ELR (cell line): Measurements from ENCODE around the gene NUDCD2.
A peak's percentile ranks its signal among the peaks of the same experiment; 100 is the strongest.

Experiments
- DNase-seq: peaks from one replicate; pipeline ENCODE4 v3.0.0-alpha.2; 2015; ENCODE audit warnings: low read depth

NUDCD2 gene

GRCh38 chr5:163459819-163460561 lies at the start of gene NUDCD2:
Gene NUDCD2 (minus strand): TSS chr5:163460102. CDS start chr5:163460050, 52 bp downstream.
- peak; percentile 99 for DNase-seq

- peak; percentile 29 for DNase-seq
These were observed 49.5 kb upstream of the NUDCD2 start for GRCh38 chr5:163509291-163509951.

GRCh38 chr5:163508753-163509152 lies 48.9 kb upstream of the NUDCD2 start:
- no peak for DNase-seq

GRCh38 chr5:163506726-163507125 lies 46.8 kb upstream of the NUDCD2 start:
- peak; percentile 74 for DNase-seq

GRCh38 chr5:163506095-163506457 lies 46.2 kb upstream of the NUDCD2 start:
- peak; percentile 43 for DNase-seq

GRCh38 chr5:163505368-163506094 lies 45.6 kb upstream of the NUDCD2 start, which contains the start of gene MAT2B:
Gene MAT2B (plus strand): TSS chr5:163505619. CDS start chr5:163505687, 68 bp downstream.
- peak; percentile 96 for DNase-seq

GRCh38 chr5:163505049-163505367 lies 45.1 kb upstream of the NUDCD2 start:
- DNase-seq = no peak

GRCh38 chr5:163504079-163504931 lies 44.4 kb upstream of the NUDCD2 start:
- DNase-seq = peak; percentile 63

- DNase-seq = peak; percentile 85
These were observed 43.5 kb upstream of the NUDCD2 start for GRCh38 chr5:163503106-163504078.

GRCh38 chr5:163502521-163502920 lies 42.6 kb upstream of the NUDCD2 start:
- no peak for DNase-seq

GRCh38 chr5:163498886-163499285 lies 39.0 kb upstream of the NUDCD2 start:
- peak; percentile 81 for DNase-seq

GRCh38 chr5:163497315-163497714 lies 37.4 kb upstream of the NUDCD2 start:
- DNase-seq = no peak

GRCh38 chr5:163496286-163496685 lies 36.4 kb upstream of the NUDCD2 start:
- DNase-seq = peak; percentile 79

GRCh38 chr5:163489745-163490075 lies 29.8 kb upstream of the NUDCD2 start:
- no peak for DNase-seq

GRCh38 chr5:163489055-163489744 lies 29.3 kb upstream of the NUDCD2 start:
- DNase-seq = peak; percentile 61

- DNase-seq = no peak
These were observed 19.0 kb upstream of the NUDCD2 start for GRCh38 chr5:163478982-163479271.

- peak; percentile 58 for DNase-seq
These were observed 18.5 kb upstream of the NUDCD2 start for GRCh38 chr5:163478126-163478981.

GRCh38 chr5:163475411-163475810 lies 15.5 kb upstream of the NUDCD2 start:
- no peak for DNase-seq

- DNase-seq = peak; percentile 54
These were observed 13.8 kb upstream of the NUDCD2 start for GRCh38 chr5:163473635-163474243.
